CD8-positive, alpha-beta memory T cell (primary cell): Measurements from ENCODE around the gene LRRC74B. TPM values are rescaled to one million over a fixed set of nuclear protein-coding genes. Genes with fewer than 3 reads are reported as not detected.

Source experiments
- CTCF ChIA-PET: fragments of 350-600 bp; sonication (Branson Sonifier 250); formaldehyde crosslinking; loops from one replicate; lab custom pipeline; 2021; ENCODE audit warnings: antibody characterized with exemption; lab: Charles Lee
- POLR2A ChIA-PET: fragments of 350-600 bp; sonication (Branson Sonifier 250); formaldehyde crosslinking; loops from one replicate; lab custom pipeline; 2021; ENCODE audit warnings: antibody characterized with exemption; lab: Charles Lee
- DNase-seq, 5 donors: peaks; one replicate each; pipeline versions ENCODE4 v3.0.0 to v3.0.0-alpha.2; 2020 to 2022; ENCODE audit warnings: mixed read lengths in 1 of 5
- H3K27ac ChIP-seq: one replicate; pipeline ENCODE4 v1.7.0; 2013; ENCODE audit warnings: low read depth, mild to moderate bottlenecking, low read length, moderate library complexity
- H3K27me3 ChIP-seq: 2 replicates; pipeline ENCODE4 v1.7.0; 2013; ENCODE audit warnings: low read length, mild to moderate bottlenecking; ENCODE audit not compliant: insufficient read depth, poor library complexity, severe bottlenecking
- H3K36me3 ChIP-seq: 2 replicates; pipeline ENCODE4 v1.7.0; 2013; ENCODE audit warnings: mild to moderate bottlenecking, low read length, moderate library complexity; ENCODE audit not compliant: insufficient read depth
- H3K4me1 ChIP-seq: 2 replicates; pipeline ENCODE4 v1.7.0; 2013; ENCODE audit warnings: mild to moderate bottlenecking, low read length, moderate library complexity; ENCODE audit not compliant: insufficient read depth
- H3K4me3 ChIP-seq: 2 replicates; pipeline ENCODE4 v1.7.0; 2013; ENCODE audit warnings: mild to moderate bottlenecking, low read length
- H3K9me3 ChIP-seq: 2 replicates; pipeline ENCODE4 v1.7.0; 2013; ENCODE audit warnings: mild to moderate bottlenecking, low read length
- H3K27ac Mint-ChIP-seq, 8 donors: one replicate each; pipeline ENCODE4 v1.8.0; 2020 to 2021; ENCODE audit warnings: mixed read lengths in 8 of 8, mild to moderate bottlenecking in 6 of 8, inconsistent platforms in 3 of 8, moderate library complexity in 3 of 8
- H3K27me3 Mint-ChIP-seq, 2 donors: one replicate each; pipeline ENCODE4 v1.8.0; 2020 to 2021; ENCODE audit warnings: mixed read lengths in 2 of 2, mild to moderate bottlenecking in 1 of 2, moderate library complexity in 1 of 2
- H3K36me3 Mint-ChIP-seq, 3 donors: one replicate each; pipeline ENCODE4 v1.8.0; 2020 to 2021; ENCODE audit warnings: mixed read lengths in 3 of 3, inconsistent platforms in 1 of 3, mild to moderate bottlenecking in 1 of 3
- H3K4me1 Mint-ChIP-seq, 3 donors: one replicate each; pipeline ENCODE4 v1.8.0; 2020 to 2021; ENCODE audit warnings: mixed read lengths in 3 of 3, inconsistent platforms in 1 of 3, mild to moderate bottlenecking in 1 of 3
- H3K4me3 Mint-ChIP-seq, 7 donors: one replicate each; pipeline ENCODE4 v1.8.0; 2020 to 2021; ENCODE audit warnings: mixed read lengths in 7 of 7, mild to moderate bottlenecking in 6 of 7, moderate library complexity in 4 of 7, inconsistent platforms in 2 of 7
- H3K9me3 Mint-ChIP-seq, 5 donors: one replicate each; pipeline ENCODE4 v1.8.0; 2020 to 2022; ENCODE audit warnings: mixed read lengths in 5 of 5, mild to moderate bottlenecking in 3 of 5, moderate library complexity in 2 of 5, inconsistent platforms in 1 of 5
- polyA plus RNA-seq: library from polyadenylated mRNA; unstranded; fragments of 300-500 nt; fragmentation: Illumina TruSeq; gene quantifications from one replicate; pipeline ENCODE4 v1.2.3, GENCODE V29; 2021
- total RNA-seq, 2 experiments: library from RNA; stranded (reverse); gene quantifications; one replicate each; pipeline ENCODE4 v1.2.3, GENCODE V29; 2021

The LRRC74B gene
- total and polyA plus RNA-seq, 3 experiments from 2014 or later = not detected

- Histone ChIP-seq H3K36me3 (no peaks in the 10 kb centered on the region), H3K27me3 (no peaks in the 10 kb centered on the region), H3K4me3 (no peak overlapping the region), H3K27ac (no peak overlapping the region), H3K9me3 (no peaks in the 10 kb centered on the region), H3K4me1 (no peaks in the 10 kb centered on the region)
- CTCF ChIA-PET = no interaction called here
- no peak for DNase-seq
- peak overlapping the region in 1 of 8 donors; percentile 4 for H3K27ac Mint-ChIP-seq
- POLR2A ChIA-PET = no interaction called here
- H3K4me1 Mint-ChIP-seq = peaks cover 4 to 11% (median 8%) of the 10 kb centered on the region in 3 donors
- no peak overlapping the region for H3K4me3 Mint-ChIP-seq
- no peaks in the 10 kb centered on the region for H3K36me3 Mint-ChIP-seq
- peaks cover 17 to 45% of the 10 kb centered on the region in 2 donors for H3K27me3 Mint-ChIP-seq
- H3K9me3 Mint-ChIP-seq = no peaks in the 10 kb centered on the region
Measured at GRCh38 chr22:21100149-21101032, 54.6 kb downstream of the LRRC74B start.

GRCh38 chr22:21101877-21102638 is 56.3 kb downstream of the LRRC74B start:
- H3K27ac Mint-ChIP-seq = peak overlapping the region in 1 of 8 donors; percentile 40
- POLR2A ChIA-PET = no interaction called here

GRCh38 chr22:21102659-21103267 is 57.0 kb downstream of the LRRC74B start:
- H3K4me3 Mint-ChIP-seq = peak overlapping the region in 2 of 7 donors; percentile 39 to 61
- POLR2A ChIA-PET = no interaction called here
- DNase-seq = peak; percentile 47 to 72 (median 56)

More at GRCh38 chr22:21101877-21102638, 56.3 kb downstream of the LRRC74B start:
- Histone ChIP-seq H3K27ac (no peak overlapping the region), H3K9me3 (no peaks in the 10 kb centered on the region), H3K4me3 (no peak overlapping the region), H3K36me3 (no peaks in the 10 kb centered on the region), H3K27me3 (no peaks in the 10 kb centered on the region), H3K4me1 (no peaks in the 10 kb centered on the region)
- Mint-ChIP-seq H3K4me3 (no peak overlapping the region), H3K4me1 (peaks cover 4 to 11% (median 8%) of the 10 kb centered on the region in 3 donors), H3K27me3 (peaks cover 21 to 53% of the 10 kb centered on the region in 2 donors), H3K36me3 (no peaks in the 10 kb centered on the region), H3K9me3 (no peaks in the 10 kb centered on the region)
- no peak for DNase-seq
- CTCF ChIA-PET = interaction anchor here (1.2 to 1.7 kb wide), 2 partner anchors 11 to 120 kb away, joined by 3 to 5 read pairs; partner anchors contain the start of gene LZTR1

GRCh38 chr22:21103633-21104032 is 57.9 kb downstream of the LRRC74B start:
- peak overlapping the region in 1 of 8 donors; percentile 35 for H3K27ac Mint-ChIP-seq
- peaks cover 20 to 59% of the 10 kb centered on the region in 2 donors for H3K27me3 Mint-ChIP-seq
- H3K4me3 ChIP-seq = no peak overlapping the region
- CTCF ChIA-PET = no interaction called here
- H3K27me3 ChIP-seq = no peaks in the 10 kb centered on the region
- H3K4me1 Mint-ChIP-seq = peaks cover 4 to 11% (median 8%) of the 10 kb centered on the region in 3 donors
- H3K4me1 ChIP-seq = no peaks in the 10 kb centered on the region
- H3K9me3 ChIP-seq = no peaks in the 10 kb centered on the region
- no peak overlapping the region for H3K27ac ChIP-seq
- POLR2A ChIA-PET = no interaction called here
- H3K9me3 Mint-ChIP-seq = peaks cover 0 to 2% (median 2%) of the 10 kb centered on the region in 5 donors
- H3K36me3 Mint-ChIP-seq = no peaks in the 10 kb centered on the region
- peak overlapping the region in 1 of 7 donors; percentile 14 for H3K4me3 Mint-ChIP-seq
- no peak for DNase-seq
- no peaks in the 10 kb centered on the region for H3K36me3 ChIP-seq

More at GRCh38 chr22:21102659-21103267, 57.0 kb downstream of the LRRC74B start:
- H3K4me3 ChIP-seq = no peak overlapping the region
- H3K27me3 ChIP-seq = no peaks in the 10 kb centered on the region
- Mint-ChIP-seq H3K27ac (peak overlapping the region in 1 of 8 donors; percentile 74), H3K36me3 (no peaks in the 10 kb centered on the region), H3K9me3 (no peaks in the 10 kb centered on the region), H3K4me1 (peaks cover 4 to 11% (median 8%) of the 10 kb centered on the region in 3 donors), H3K27me3 (peaks cover 22 to 56% of the 10 kb centered on the region in 2 donors)
- no peaks in the 10 kb centered on the region for H3K36me3 ChIP-seq
- CTCF ChIA-PET = interaction anchor here (1.2 to 1.7 kb wide), 2 partner anchors 12 to 121 kb away, joined by 3 to 5 read pairs; partner anchors contain the start of gene LZTR1
- H3K9me3 ChIP-seq = no peaks in the 10 kb centered on the region
- no peaks in the 10 kb centered on the region for H3K4me1 ChIP-seq
- no peak overlapping the region for H3K27ac ChIP-seq

GRCh38 chr22:21104126-21104691 is 58.5 kb downstream of the LRRC74B start:
- Mint-ChIP-seq H3K27ac (peak overlapping the region in 1 of 8 donors; percentile 36), H3K9me3 (peaks cover 0 to 2% (median 2%) of the 10 kb centered on the region in 5 donors), H3K27me3 (peaks cover 20 to 61% of the 10 kb centered on the region in 2 donors), H3K36me3 (no peaks in the 10 kb centered on the region), H3K4me1 (peaks cover 4 to 11% (median 8%) of the 10 kb centered on the region in 3 donors), H3K4me3 (peak overlapping the region in 1 of 7 donors; percentile 14)
- no peak for DNase-seq
- no peaks in the 10 kb centered on the region for H3K9me3 ChIP-seq
- H3K4me1 ChIP-seq = no peaks in the 10 kb centered on the region
- H3K27ac ChIP-seq = no peak overlapping the region
- H3K36me3 ChIP-seq = no peaks in the 10 kb centered on the region
- CTCF ChIA-PET = no interaction called here
- no peak overlapping the region for H3K4me3 ChIP-seq
- no peaks in the 10 kb centered on the region for H3K27me3 ChIP-seq
- POLR2A ChIA-PET = no interaction called here

GRCh38 chr22:21105294-21105693 is 59.5 kb downstream of the LRRC74B start:
- POLR2A ChIA-PET = no interaction called here
- Histone ChIP-seq H3K4me1 (no peaks in the 10 kb centered on the region), H3K9me3 (no peaks in the 10 kb centered on the region), H3K4me3 (no peak overlapping the region), H3K27me3 (no peaks in the 10 kb centered on the region), H3K27ac (no peak overlapping the region), H3K36me3 (no peaks in the 10 kb centered on the region)
- H3K27me3 Mint-ChIP-seq = peaks cover 16 to 60% of the 10 kb centered on the region in 2 donors
- H3K4me3 Mint-ChIP-seq = no peak overlapping the region
- no peak for DNase-seq
- H3K27ac Mint-ChIP-seq = no peak overlapping the region
- H3K9me3 Mint-ChIP-seq = peaks cover 0 to 2% (median 2%) of the 10 kb centered on the region in 5 donors
- H3K36me3 Mint-ChIP-seq = no peaks in the 10 kb centered on the region
- peaks cover 4 to 11% (median 8%) of the 10 kb centered on the region in 3 donors for H3K4me1 Mint-ChIP-seq
- CTCF ChIA-PET = interaction anchor here (0.6 kb wide), 1 partner anchor 190 kb away, joined by 6 read pairs; no protein-coding TSS in a partner anchor

- no peak for DNase-seq
- Histone ChIP-seq H3K4me3 (no peak overlapping the region), H3K27me3 (no peaks in the 10 kb centered on the region), H3K27ac (no peak overlapping the region), H3K9me3 (no peaks in the 10 kb centered on the region), H3K4me1 (no peaks in the 10 kb centered on the region), H3K36me3 (no peaks in the 10 kb centered on the region)
- Mint-ChIP-seq H3K4me1 (peaks cover 4 to 11% (median 8%) of the 10 kb centered on the region in 3 donors), H3K9me3 (peaks cover 0 to 2% (median 2%) of the 10 kb centered on the region in 5 donors), H3K36me3 (no peaks in the 10 kb centered on the region), H3K27ac (no peak overlapping the region), H3K4me3 (no peak overlapping the region), H3K27me3 (peaks cover 16 to 61% of the 10 kb centered on the region in 2 donors)
- POLR2A ChIA-PET = no interaction called here
- CTCF ChIA-PET = no interaction called here
Measured at GRCh38 chr22:21106000-21106399, 60.3 kb downstream of the LRRC74B start.
